HFF-Myc (cell line): ENCODE data around the gene HSF2.
"Not testable (repeated sequence)": the region's sequence is repeated elsewhere in the genome, so short reads cannot be mapped to it uniquely, and the experiment has no call there.

Experiments
- DNase-seq: peaks from one replicate; pipeline ENCODE4 v3.0.0-alpha.2; 2011; ENCODE audit warnings: low read depth; ENCODE audit errors: extremely low read depth
- H3K4me3 ChIP-seq: replicated peaks from 2 replicates; pipeline ENCODE4 v1.5.1; 2011; ENCODE audit warnings: low read depth, mild to moderate bottlenecking, control low read depth, low read length
- CTCF ChIP-seq: IDR thresholded peaks from 2 replicates; pipeline ENCODE4 v1.5.1; 2012; ENCODE audit warnings: mild to moderate bottlenecking, low read depth, low read length, control low read depth; ENCODE audit errors: missing control alignments

HSF2 gene

GRCh38 chr6:122438975-122439374 lies 39.5 kb downstream of the HSF2 start:
- no peak for DNase-seq
- TF ChIP-seq CTCF = no peak
- no peak overlapping the region for H3K4me3 ChIP-seq

DNA sequence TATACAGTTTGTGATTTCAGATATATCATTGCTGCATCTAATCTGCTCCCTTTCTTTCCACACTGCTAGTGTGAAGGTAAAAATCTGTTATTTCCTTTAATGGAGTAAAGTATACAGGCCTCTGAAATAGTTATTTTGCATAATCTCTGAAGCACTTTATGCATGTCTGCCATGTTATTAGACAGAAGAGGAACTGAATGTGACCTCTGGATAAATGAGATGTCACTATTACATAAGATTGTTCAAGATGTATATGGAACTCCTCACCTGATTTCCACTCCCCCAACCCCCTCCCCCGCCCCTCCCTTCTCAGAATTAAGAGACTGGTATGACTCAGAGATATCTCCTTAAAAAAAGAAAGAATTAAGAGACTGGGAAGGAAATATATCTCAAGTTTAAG lies 45.8 kb downstream of the HSF2 start:
- no peak for TF ChIP-seq CTCF
- no peak for DNase-seq

GRCh38 chr6:122449069-122449468 lies 49.6 kb downstream of the HSF2 start:
- no peak overlapping the region for H3K4me3 ChIP-seq
- TF ChIP-seq CTCF = no peak
- DNase-seq = no peak

More for the DNA sequence above, 45.8 kb downstream of the HSF2 start:
- H3K4me3 ChIP-seq = no peak overlapping the region

GRCh38 chr6:122452509-122452908 lies 53.1 kb downstream of the HSF2 start:
- no peak overlapping the region for H3K4me3 ChIP-seq
- no peak for TF ChIP-seq CTCF
- DNase-seq = no peak

GRCh38 chr6:122454673-122455072 lies 55.2 kb downstream of the HSF2 start:
- DNase-seq = no peak
- no peak for TF ChIP-seq CTCF
- no peak overlapping the region for H3K4me3 ChIP-seq

DNA sequence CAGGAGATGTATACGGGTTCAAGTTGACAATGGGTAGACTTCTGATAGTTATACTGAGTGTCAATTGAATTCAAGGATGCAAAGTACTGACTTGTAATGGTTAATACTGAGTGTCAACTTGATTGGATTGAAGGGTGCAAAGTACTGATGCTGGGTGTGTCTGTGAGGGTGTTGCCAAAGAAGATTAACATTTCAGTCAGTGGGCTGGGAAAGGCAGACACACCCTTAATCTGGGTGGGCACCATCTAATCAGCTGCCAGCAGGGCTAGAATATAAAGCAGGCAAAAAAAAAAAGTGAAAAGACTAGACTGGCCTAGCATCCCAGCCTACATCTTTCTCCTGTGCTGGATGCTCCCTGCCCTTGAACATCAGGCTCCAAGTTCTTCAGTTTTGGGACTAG lies 55.7 kb downstream of the HSF2 start:
- not testable (repeated sequence) for H3K4me3 ChIP-seq, DNase-seq

DNA sequence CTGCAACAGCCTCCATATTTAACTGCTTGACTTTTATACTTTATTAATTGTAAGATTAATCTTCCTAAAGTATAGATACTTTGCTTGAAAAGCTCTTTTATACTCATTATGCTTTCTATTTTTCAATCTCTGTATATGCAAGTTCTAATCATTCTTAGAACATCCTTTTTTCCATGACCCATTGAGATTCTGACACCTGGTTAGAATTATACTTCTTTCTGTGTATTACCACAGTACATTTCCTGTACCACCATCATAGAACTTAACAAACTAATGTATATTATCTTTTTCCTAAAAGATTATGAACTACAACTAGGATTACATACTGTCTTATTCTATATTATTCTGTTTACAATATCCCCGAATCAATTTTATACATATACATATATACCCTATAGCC lies 58.6 kb downstream of the HSF2 start:
- no peak for DNase-seq
- no peak overlapping the region for H3K4me3 ChIP-seq
- no peak for TF ChIP-seq CTCF
